GM12891 (cell line): ENCODE results near the gene MATR3.

Experiments
- PAX5 ChIP-seq: IDR thresholded peaks from 2 replicates; pipeline ENCODE4 v1.6.1; 2011; ENCODE audit warnings: low read length, moderate library complexity, mild to moderate bottlenecking; ENCODE audit not compliant: insufficient read depth, severe bottlenecking
- POLR2A ChIP-seq: IDR thresholded peaks from 2 replicates; pipeline ENCODE4 v1.6.1; 2011; ENCODE audit warnings: low read depth, low read length, control low read depth
- POLR2AphosphoS5 ChIP-seq: IDR thresholded peaks from 2 replicates; pipeline ENCODE4 v1.6.1; 2011; ENCODE audit warnings: low read depth, low read length, control low read depth
- POU2F2 ChIP-seq: IDR thresholded peaks from 2 replicates; pipeline ENCODE4 v1.6.1; 2011; ENCODE audit warnings: low read depth, mild to moderate bottlenecking, control low read depth, low read length, moderate library complexity
- SPI1 ChIP-seq: IDR thresholded peaks from 2 replicates; pipeline ENCODE4 v1.6.1; 2011; ENCODE audit warnings: low read depth, low read length, control low read depth
- TAF1 ChIP-seq: IDR thresholded peaks from 2 replicates; pipeline ENCODE4 v1.6.1; 2011; ENCODE audit warnings: low read depth, low read length, control low read depth

- TF ChIP-seq TAF1: no peak
- no peak for TF ChIP-seq POLR2AphosphoS5
- no peak for TF ChIP-seq POLR2A
- TF ChIP-seq SPI1: no peak
- TF ChIP-seq POU2F2: no peak
- TF ChIP-seq PAX5: no peak
Observed at GRCh38 chr5:139377226-139377625, 83.7 kb downstream of the MATR3 start.
